IMR-90 (cell line): ENCODE data around the gene FRZB. TPM values are rescaled to one million over a fixed set of nuclear protein-coding genes. Genes with fewer than 3 reads are reported as not detected.

Experiments used
- ATAC-seq: fragments of 200-7000 bp; cut with Tn5 transposase; 2 replicates; pipeline ENCODE4 v1.9.1; 2020; ENCODE audit warnings: low read depth, mild to moderate bottlenecking, moderate library complexity
- BruUV-seq: library from RNA; stranded (reverse); fragments of 400-500 nt; replicated peaks from 2 replicates; lab custom pipeline; 2021; lab: Mats Ljungman, UMichigan
- CTCF ChIA-PET: fragments of 300-600 bp; formaldehyde crosslinking; extraction: SDS; loops from one replicate; lab custom pipeline; 2021; ENCODE audit warnings: antibody characterized with exemption; lab: Yijun Ruan, JAX
- POLR2A ChIA-PET: fragments of 300-600 bp; sonication (Branson Sonifier 250); formaldehyde crosslinking; loops from one replicate; lab custom pipeline; 2022; ENCODE audit warnings: antibody characterized with exemption; ENCODE audit not compliant: unreplicated experiment; lab: Charles Lee
- DNase-seq: peaks from one replicate; pipeline ENCODE4 v3.0.0; 2013
- H2AFZ ChIP-seq: replicated peaks from 2 replicates; pipeline ENCODE3; 2013; ENCODE audit warnings: low read length, mild to moderate bottlenecking; ENCODE audit not compliant: poor library complexity
- H2AK5ac ChIP-seq: 2 replicates; pipeline ENCODE4 v1.6.1; 2013; ENCODE audit warnings: low read depth, low read length, inconsistent platforms
- H2AK9ac ChIP-seq: replicated peaks from 2 replicates; pipeline ENCODE3; 2013; ENCODE audit warnings: mild to moderate bottlenecking, low read depth, low read length, moderate library complexity; ENCODE audit not compliant: poor library complexity
- H2BK120ac ChIP-seq: 2 replicates; pipeline ENCODE4 v1.6.1; 2013; ENCODE audit warnings: low read depth, low read length, inconsistent platforms
- H2BK15ac ChIP-seq: 3 replicates; pipeline ENCODE4 v1.6.1; 2013; ENCODE audit warnings: low read depth, low read length, inconsistent platforms
- H2BK20ac ChIP-seq: 2 replicates; pipeline ENCODE4 v1.6.1; 2013; ENCODE audit warnings: low read depth, mild to moderate bottlenecking, inconsistent platforms, low read length, moderate library complexity
- H2BK5ac ChIP-seq: 2 replicates; pipeline ENCODE4 v1.6.1; 2013; ENCODE audit warnings: mild to moderate bottlenecking, low read depth, low read length, inconsistent platforms; ENCODE audit not compliant: poor library complexity, severe bottlenecking
- H3K14ac ChIP-seq: replicated peaks from 2 replicates; pipeline ENCODE4 v1.6.1; 2013; ENCODE audit warnings: low read depth, low read length, inconsistent platforms
- H3K18ac ChIP-seq: 2 replicates; pipeline ENCODE4 v1.6.1; 2013; ENCODE audit warnings: low read depth, low read length, control low read depth
- H3K23ac ChIP-seq: 2 replicates; pipeline ENCODE4 v1.6.1; 2013; ENCODE audit warnings: low read depth, low read length, inconsistent platforms
- H3K27ac ChIP-seq: 2 replicates; pipeline ENCODE4 v1.5.1; 2013; ENCODE audit warnings: mild to moderate bottlenecking, control low read depth, low read length; ENCODE audit not compliant: insufficient read depth
- H3K27me3 ChIP-seq: 2 replicates; pipeline ENCODE4 v1.6.1; 2013; ENCODE audit warnings: low read length; ENCODE audit not compliant: control insufficient read depth, insufficient read depth
- H3K36me3 ChIP-seq: 2 replicates; pipeline ENCODE4 v1.6.1; 2013; ENCODE audit warnings: low read length, mixed read lengths; ENCODE audit not compliant: control insufficient read depth, insufficient read depth
- H3K4ac ChIP-seq: 2 replicates; pipeline ENCODE4 v1.6.1; 2013; ENCODE audit warnings: low read depth, low read length, inconsistent platforms
- H3K4me1 ChIP-seq: 2 replicates; pipeline ENCODE4 v1.6.1; 2013; ENCODE audit warnings: low read length, mixed read lengths; ENCODE audit not compliant: control insufficient read depth, insufficient read depth
- H3K4me2 ChIP-seq: 2 replicates; pipeline ENCODE4 v1.6.1; 2013; ENCODE audit warnings: low read depth, mild to moderate bottlenecking, control low read depth, low read length, moderate library complexity
- H3K4me3 ChIP-seq: 2 replicates; pipeline ENCODE4 v1.5.1; 2013; ENCODE audit warnings: low read depth, mild to moderate bottlenecking, control low read depth, low read length, moderate library complexity; ENCODE audit not compliant: insufficient read depth
- H3K56ac ChIP-seq: 2 replicates; pipeline ENCODE4 v1.6.1; 2013; ENCODE audit warnings: low read length, inconsistent platforms; ENCODE audit not compliant: insufficient read depth; ENCODE audit errors: extremely low read depth
- H3K79me1 ChIP-seq, 2 experiments: 2 replicates each; pipeline ENCODE4 v1.6.1; 2013; ENCODE audit warnings: low read length in 2 of 2, inconsistent platforms in 1 of 2, low read depth in 1 of 2
- H3K9ac ChIP-seq: 2 replicates; pipeline ENCODE4 v1.6.1; 2013; ENCODE audit warnings: low read depth, low read length, control low read depth
- H3K9me1 ChIP-seq: 2 replicates; pipeline ENCODE4 v1.6.1; 2013; ENCODE audit warnings: low read length, inconsistent platforms; ENCODE audit not compliant: insufficient read depth
- H3K9me3 ChIP-seq: 2 replicates; pipeline ENCODE4 v1.6.1; 2013; ENCODE audit warnings: low read length; ENCODE audit not compliant: control insufficient read depth, insufficient read depth
- H4K20me1 ChIP-seq: 2 replicates; pipeline ENCODE4 v1.6.1; 2013; ENCODE audit warnings: low read length, inconsistent platforms; ENCODE audit not compliant: insufficient read depth
- H4K5ac ChIP-seq: 2 replicates; pipeline ENCODE4 v1.6.1; 2013; ENCODE audit warnings: mild to moderate bottlenecking, low read depth, low read length, control low read depth
- H4K8ac ChIP-seq, 2 experiments: 2 replicates each; pipeline ENCODE4 v1.6.1; 2013; ENCODE audit warnings: low read depth in 2 of 2, low read length in 2 of 2, control low read depth in 1 of 2, inconsistent platforms in 1 of 2
- H4K91ac ChIP-seq: 2 replicates; pipeline ENCODE4 v1.6.1; 2013; ENCODE audit warnings: low read depth, low read length, inconsistent platforms; ENCODE audit not compliant: insufficient read depth
- BHLHE40 ChIP-seq: fragments of 150-350 bp; IDR thresholded peaks from 2 replicates; pipeline ENCODE4 v1.6.1; 2016; ENCODE audit warnings: mild to moderate bottlenecking, low read depth, low read length
- CEBPB ChIP-seq: IDR thresholded peaks from 2 replicates; pipeline ENCODE4 v1.6.1; 2012; ENCODE audit warnings: low read depth, low read length, improper control_type of control experiment
- CTCF ChIP-seq: conservative IDR thresholded peaks from 2 replicates; pipeline ENCODE4 v1.5.1; 2012; ENCODE audit warnings: mild to moderate bottlenecking, low read depth, low read length, improper control_type of control experiment
- ELK1 ChIP-seq: fragments of 150-350 bp; IDR thresholded peaks from 2 replicates; pipeline ENCODE4 v1.6.1; 2016; ENCODE audit warnings: low read depth, mild to moderate bottlenecking, low read length, moderate library complexity, borderline replicate concordance
- FOS ChIP-seq: fragments of 150-350 bp; IDR thresholded peaks from 2 replicates; pipeline ENCODE4 v1.6.1; 2016; ENCODE audit warnings: low read depth, low read length
- NFE2L2 ChIP-seq: fragments of 150-350 bp; IDR thresholded peaks from 2 replicates; pipeline ENCODE4 v1.6.1; 2016; ENCODE audit warnings: low read depth, mild to moderate bottlenecking, low read length
- SMC3 ChIP-seq: fragments of 150-350 bp; IDR thresholded peaks from 2 replicates; pipeline ENCODE4 v1.6.1; 2016; ENCODE audit warnings: low read depth, mild to moderate bottlenecking, antibody characterized with exemption, low read length, moderate library complexity
- WGBS, 2 experiments: methylation state at CpG; one replicate each; pipeline versions ENCODE4 v1.1.5 to v1.1.7; 2013; ENCODE audit warnings: missing lambda C conversion rate in 2 of 2; ENCODE audit not compliant: insufficient read length in 1 of 2; ENCODE audit errors: extremely low coverage in 2 of 2; 5-methylcytosine and 5-hydroxymethylcytosine counted together
- dilution Hi-C: fragments of 300-500 bp; cut with HindIII; formaldehyde crosslinking; loops from one replicate; pipeline ENCODE4 v1.14.3; 2018; ENCODE audit warnings: low sequenced_read_pairs; ENCODE audit not compliant: unreplicated experiment
- in situ Hi-C: fragments of 300-500 bp; cut with MboI; formaldehyde crosslinking; loops from 3 replicates; pipeline ENCODE4 v1.14.3; 2019; ENCODE audit warnings: low sequenced_read_pairs, inconsistent platforms, mixed read lengths
- intact Hi-C: fragments of 100-400 bp; cut with micrococcal nuclease; formaldehyde crosslinking; loops from 2 replicates; pipeline ENCODE4 v1.10.0; 2022
- polyA plus RNA-seq, 3 experiments: library from polyadenylated mRNA; depleted of rRNA; stranded (reverse); fragments of >200 nt; gene quantifications; 2 replicates each; pipeline ENCODE4 v1.2.3, GENCODE V29; 2012; ENCODE audit warnings: low replicate concordance in 1 of 3
- total RNA-seq: library from RNA; depleted of rRNA; stranded (reverse); fragments of >200 nt; gene quantifications from 2 replicates; pipeline ENCODE4 v1.2.3, GENCODE V29; 2012

Gene FRZB
- total and polyA plus RNA-seq, 2 of the 4 experiments (the other 2 are of a cell fraction) = 0.18 to 1.2 TPM

GRCh38 chr2:182852801-182853200, 13.6 kb downstream of the FRZB start:
- dilution Hi-C loops (no loop called here), intact Hi-C loops (no loop called here), in situ Hi-C loops (no loop called here)
- TF ChIP-seq NFE2L2 (no peak), SMC3 (no peak), FOS (no peak), CTCF (no peak), ELK1 (no peak), CEBPB (no peak), BHLHE40 (no peak)
- H3K9me1 ChIP-seq = no peaks in the 10 kb centered on the region
- H4K20me1 ChIP-seq = no peaks in the 10 kb centered on the region
- no peaks in the 10 kb centered on the region for H3K79me1 ChIP-seq
- ATAC-seq (no peak; the same call in 1 of the 2 replicates), DNase-seq (no peak)
- no peak overlapping the region for H3K4me2 ChIP-seq
- H2BK20ac ChIP-seq = no peak overlapping the region
- H3K4ac ChIP-seq = no peak overlapping the region
- no peak overlapping the region for H4K8ac ChIP-seq
- no peak overlapping the region for H2BK15ac ChIP-seq
- no peaks in the 10 kb centered on the region for H3K36me3 ChIP-seq
- no peak overlapping the region for H4K5ac ChIP-seq
- no peak overlapping the region for H3K14ac ChIP-seq
- peaks cover 1% of the 10 kb centered on the region for H3K27me3 ChIP-seq
- no peak overlapping the region for H2AFZ ChIP-seq
- POLR2A ChIA-PET = no interaction called here
- no peak overlapping the region for H3K9ac ChIP-seq
- H2BK5ac ChIP-seq = no peak overlapping the region
- no peak overlapping the region for H2AK9ac ChIP-seq
- no peak overlapping the region for H2AK5ac ChIP-seq
- CTCF ChIA-PET = interaction anchor here (1.6 to 1.9 kb wide), 2 partner anchors 9 to 10 kb away, joined by 5 to 6 read pairs; no protein-coding TSS in a partner anchor
- no peak overlapping the region for H3K27ac ChIP-seq
- no peak overlapping the region for H2BK120ac ChIP-seq
- no peaks in the 10 kb centered on the region for H3K9me3 ChIP-seq
- H3K4me1 ChIP-seq = no peaks in the 10 kb centered on the region; the same call in 1 of the 2 replicates
- BruUV-seq = no TSS peak
- no peak overlapping the region for H3K4me3 ChIP-seq
- H4K91ac ChIP-seq = no peak overlapping the region
- H3K18ac ChIP-seq = no peak overlapping the region
- WGBS, 2 experiments = no CpG with 5 or more reads among the region's 1 CpG
- no peak overlapping the region for H3K23ac ChIP-seq
- H3K56ac ChIP-seq = no peak overlapping the region
